Immature natural killer cell (primary cell): ENCODE results near the gene STK4. TPM values are rescaled to one million over a fixed set of nuclear protein-coding genes. Genes with fewer than 3 reads are reported as not detected.

Experiments
- DNase-seq, 3 donors: peaks; one replicate each; pipeline ENCODE4 v3.0.0; 2022; ENCODE audit warnings: mixed read lengths in 1 of 3
- H3K27ac Mint-ChIP-seq, 6 donors: one replicate each; pipeline ENCODE4 v1.8.0; 2020; ENCODE audit warnings: mixed read lengths in 6 of 6, mild to moderate bottlenecking in 5 of 6, inconsistent platforms in 4 of 6, moderate library complexity in 3 of 6
- H3K27me3 Mint-ChIP-seq, 3 donors: one replicate each; pipeline ENCODE4 v1.8.0; 2020 to 2021; ENCODE audit warnings: low read depth in 3 of 3, mild to moderate bottlenecking in 3 of 3, mixed read lengths in 3 of 3, moderate library complexity in 3 of 3, inconsistent platforms in 1 of 3
- H3K36me3 Mint-ChIP-seq, 3 donors: one replicate each; pipeline ENCODE4 v1.8.0; 2020; ENCODE audit warnings: mixed read lengths in 3 of 3, inconsistent platforms in 2 of 3, mild to moderate bottlenecking in 2 of 3
- H3K4me1 Mint-ChIP-seq, 2 donors: one replicate each; pipeline ENCODE4 v1.8.0; 2020; ENCODE audit warnings: inconsistent platforms in 2 of 2, mild to moderate bottlenecking in 2 of 2, mixed read lengths in 2 of 2, moderate library complexity in 1 of 2
- H3K4me3 Mint-ChIP-seq, 5 donors: one replicate each; pipeline ENCODE4 v1.8.0; 2020; ENCODE audit warnings: mild to moderate bottlenecking in 5 of 5, mixed read lengths in 5 of 5, inconsistent platforms in 3 of 5, moderate library complexity in 3 of 5
- H3K9me3 Mint-ChIP-seq, 6 donors: one replicate each; pipeline ENCODE4 v1.8.0; 2020; ENCODE audit warnings: mild to moderate bottlenecking in 6 of 6, mixed read lengths in 6 of 6, inconsistent platforms in 4 of 6, moderate library complexity in 3 of 6
- polyA plus RNA-seq, 3 donors: library from polyadenylated mRNA; unstranded; fragments of 300-500 nt; fragmentation: Illumina TruSeq; gene quantifications; one replicate each; pipeline ENCODE4 v1.2.3, GENCODE V29; 2021

STK4 gene
- polyA plus RNA-seq, 3 donors from 2014 or later, result 122 to 256 (median 133) TPM

DNA sequence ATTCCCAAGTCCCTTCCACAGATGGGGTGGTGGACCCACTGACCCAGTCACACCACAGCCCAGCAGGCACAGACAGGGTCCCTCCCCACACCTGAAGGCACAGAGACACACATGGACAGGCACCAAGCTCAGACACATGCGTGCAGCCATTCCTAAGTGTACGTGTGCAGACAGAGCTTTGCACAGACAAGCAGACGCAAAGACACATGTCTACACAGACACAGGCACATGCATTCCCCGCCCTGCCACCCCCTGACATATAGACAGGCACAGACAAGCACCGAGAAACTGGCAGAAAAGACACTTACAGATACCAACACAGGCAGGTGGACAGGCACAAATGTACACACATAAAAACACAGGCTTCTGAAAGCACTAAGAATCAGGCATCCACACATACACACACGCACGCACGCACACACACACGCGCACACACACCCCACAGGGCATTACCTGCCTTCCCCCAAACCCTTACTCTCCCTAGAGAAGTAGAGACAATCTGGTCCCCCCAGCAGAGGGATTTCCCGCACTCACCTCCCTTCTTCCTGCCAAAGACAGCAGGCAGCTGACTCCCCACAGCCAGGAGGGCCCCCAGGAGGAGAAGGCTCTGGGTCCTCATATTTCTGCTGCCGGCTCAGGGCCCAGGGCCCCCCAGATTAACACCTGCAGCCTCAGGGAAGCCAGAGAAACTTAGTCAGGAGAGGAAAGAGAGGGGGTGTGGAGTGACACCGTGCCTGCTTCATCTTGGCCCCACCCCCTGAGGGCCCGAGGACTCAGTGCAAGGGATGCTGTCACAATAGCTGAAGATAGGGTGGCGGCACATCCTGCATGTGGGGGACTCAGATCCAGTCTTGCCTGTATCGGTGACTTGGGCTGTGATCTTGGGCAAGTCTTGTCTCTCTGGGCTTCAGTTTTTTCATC lies 148.4 kb downstream of the STK4 start, which contains the start of gene WFDC5:
TSS of gene WFDC5 (minus strand) at position 710 of the 921 bp plus-strand sequence. CDS start at position 619, 91 bp downstream.
- no peaks in the 10 kb centered on the region for H3K36me3 Mint-ChIP-seq
- H3K27me3 Mint-ChIP-seq, result peaks cover 3 to 13% (median 5%) of the 10 kb centered on the region in 3 donors
- peaks cover 0 to 1% (median 0%) of the 10 kb centered on the region in 6 donors for H3K9me3 Mint-ChIP-seq
- DNase-seq, result no peak
- H3K4me1 Mint-ChIP-seq, result no peaks in the 10 kb centered on the region
- no peak within 1 kb of the TSS for H3K27ac Mint-ChIP-seq
- H3K4me3 Mint-ChIP-seq, result no peak within 1 kb of the TSS

DNA sequence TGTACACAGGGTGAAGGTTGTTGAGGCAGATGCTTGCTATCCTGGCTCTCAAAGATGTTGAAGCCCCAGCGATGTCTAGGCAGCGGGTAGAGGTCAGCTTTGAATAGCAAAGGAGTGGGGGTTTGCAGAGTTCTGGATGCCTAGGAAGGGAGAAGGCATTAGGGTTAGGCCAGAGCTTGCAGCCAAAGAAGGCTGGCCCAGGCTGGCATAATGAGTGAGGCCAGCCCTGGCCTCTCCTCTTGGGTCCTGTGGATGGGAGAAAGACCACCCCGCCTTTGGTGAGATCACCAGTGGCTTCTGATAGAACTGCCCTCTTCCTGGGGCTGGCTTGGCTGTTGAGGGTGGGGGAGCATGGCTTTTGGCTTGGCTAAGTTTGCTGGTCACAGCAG lies 149.1 kb downstream of the STK4 start:
- Mint-ChIP-seq H3K36me3 (no peaks in the 10 kb centered on the region), H3K4me1 (no peaks in the 10 kb centered on the region), H3K9me3 (peaks cover 0 to 1% (median 0%) of the 10 kb centered on the region in 6 donors), H3K27ac (no peak overlapping the region), H3K27me3 (peaks cover 3 to 13% (median 7%) of the 10 kb centered on the region in 3 donors), H3K4me3 (no peak overlapping the region)
- no peak for DNase-seq

DNA sequence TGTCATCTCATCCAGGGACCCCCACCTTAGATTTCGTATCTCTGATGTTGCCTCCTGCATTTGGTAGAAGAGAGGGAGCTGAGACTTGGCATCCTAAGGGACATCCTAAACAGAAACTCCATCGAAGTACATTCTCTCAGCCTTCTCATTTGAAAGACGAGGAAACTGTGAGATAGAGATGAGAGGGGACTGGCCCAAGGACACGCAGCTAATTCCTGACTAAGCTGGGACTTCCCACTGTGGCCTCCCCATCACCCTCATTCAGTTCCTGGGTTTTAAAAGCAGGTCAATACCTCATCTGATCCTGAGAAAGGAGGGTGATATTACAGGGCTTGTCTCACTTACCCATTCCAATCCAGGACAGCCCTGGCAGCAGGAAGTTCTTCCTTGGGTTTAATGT lies 149.5 kb downstream of the STK4 start:
- DNase-seq, result no peak
- no peak overlapping the region for H3K27ac Mint-ChIP-seq
- no peak overlapping the region for H3K4me3 Mint-ChIP-seq
- H3K27me3 Mint-ChIP-seq, result peaks cover 3 to 13% (median 7%) of the 10 kb centered on the region in 3 donors
- peaks cover 0 to 1% (median 0%) of the 10 kb centered on the region in 6 donors for H3K9me3 Mint-ChIP-seq
- no peaks in the 10 kb centered on the region for H3K4me1 Mint-ChIP-seq
- no peaks in the 10 kb centered on the region for H3K36me3 Mint-ChIP-seq

DNA sequence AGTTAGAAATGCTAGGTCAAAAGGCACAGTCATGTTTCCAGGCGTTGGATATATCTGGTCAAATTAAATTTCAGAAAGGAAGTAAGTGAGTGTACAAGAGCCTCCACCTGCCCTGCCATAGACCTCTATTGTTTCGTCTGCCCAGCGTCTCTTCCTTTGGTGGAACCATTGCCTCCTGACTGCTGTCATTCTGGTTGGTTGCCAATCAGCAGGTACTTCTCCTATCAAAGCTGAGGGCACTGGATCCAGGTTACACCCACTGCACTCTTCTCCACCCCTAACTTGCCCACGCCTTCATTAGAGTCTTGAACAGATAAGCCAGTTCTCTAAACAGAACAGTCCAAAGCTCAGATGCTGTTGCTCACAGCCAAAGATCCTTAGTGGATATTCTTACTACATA lies 151.3 kb downstream of the STK4 start:
- H3K36me3 Mint-ChIP-seq, result no peaks in the 10 kb centered on the region

DNA sequence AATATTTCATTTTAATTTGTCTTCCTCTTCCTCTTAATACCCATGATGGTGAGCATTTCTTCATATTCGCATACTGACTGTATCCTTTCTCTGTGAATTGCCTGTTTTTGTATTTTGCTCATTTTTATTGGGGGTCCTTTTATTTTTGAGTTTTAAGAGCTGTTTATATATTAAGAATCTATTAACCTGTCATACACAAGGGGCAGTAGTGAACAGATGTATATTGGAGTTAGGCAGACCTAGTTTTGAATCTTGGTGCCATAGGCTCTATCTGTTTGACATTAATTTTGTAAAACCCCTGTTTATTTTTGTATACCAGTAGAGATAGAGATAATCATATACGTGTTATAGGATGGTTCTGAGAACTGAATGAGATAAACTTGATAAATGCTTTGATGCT lies 151.7 kb downstream of the STK4 start:
- H3K4me1 Mint-ChIP-seq, result no peaks in the 10 kb centered on the region
- H3K4me3 Mint-ChIP-seq, result no peak overlapping the region
- no peak overlapping the region for H3K27ac Mint-ChIP-seq
- H3K27me3 Mint-ChIP-seq, result peaks cover 2 to 9% (median 7%) of the 10 kb centered on the region in 3 donors
- no peak for DNase-seq
- no peaks in the 10 kb centered on the region for H3K36me3 Mint-ChIP-seq
- H3K9me3 Mint-ChIP-seq, result peaks cover 0 to 1% (median 0%) of the 10 kb centered on the region in 6 donors

More for the DNA sequence above, 151.3 kb downstream of the STK4 start:
- Mint-ChIP-seq H3K27me3 (peaks cover 3 to 10% (median 7%) of the 10 kb centered on the region in 3 donors), H3K27ac (no peak overlapping the region), H3K4me1 (no peaks in the 10 kb centered on the region), H3K4me3 (no peak overlapping the region), H3K9me3 (peaks cover 0 to 1% (median 0%) of the 10 kb centered on the region in 6 donors)
- no peak for DNase-seq

DNA sequence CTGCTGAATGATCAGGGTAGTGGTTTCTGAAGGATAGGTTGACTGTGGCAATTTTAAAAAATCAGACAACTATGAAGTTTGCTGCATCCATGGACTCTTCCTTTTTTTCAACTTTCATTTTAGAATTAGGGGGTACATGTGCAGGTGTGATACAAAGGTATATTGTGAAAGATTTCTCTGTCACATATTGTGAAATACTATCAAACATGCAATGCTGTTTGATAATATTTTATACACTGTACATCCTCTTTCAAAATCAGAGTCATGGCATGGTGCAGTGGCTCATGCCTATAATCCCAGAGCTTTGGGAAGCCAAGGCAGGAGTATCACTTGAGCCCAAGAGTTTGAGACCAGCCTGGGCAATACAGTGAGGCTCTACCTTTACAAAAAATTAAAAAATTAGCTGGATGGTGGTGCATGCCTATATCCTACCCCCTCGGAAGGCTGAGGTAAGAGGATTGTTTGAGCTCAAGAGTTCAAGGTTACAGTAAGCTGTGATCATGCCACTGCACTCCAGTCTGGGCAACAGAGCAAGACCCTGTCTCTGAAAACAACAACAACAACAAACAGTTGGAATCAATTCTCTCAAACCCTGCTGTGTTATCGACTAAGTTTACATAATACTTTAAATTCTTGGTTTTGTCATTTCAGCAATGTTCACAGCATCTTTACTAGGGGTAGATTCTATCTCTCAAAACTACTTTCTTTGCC lies 153.4 kb downstream of the STK4 start:
- Mint-ChIP-seq H3K27me3 (peaks cover 5 to 13% (median 7%) of the 10 kb centered on the region in 3 donors), H3K4me1 (no peaks in the 10 kb centered on the region), H3K36me3 (no peaks in the 10 kb centered on the region), H3K4me3 (no peak overlapping the region), H3K9me3 (peaks cover 0 to 1% (median 0%) of the 10 kb centered on the region in 6 donors), H3K27ac (no peak overlapping the region)
- no peak for DNase-seq

DNA sequence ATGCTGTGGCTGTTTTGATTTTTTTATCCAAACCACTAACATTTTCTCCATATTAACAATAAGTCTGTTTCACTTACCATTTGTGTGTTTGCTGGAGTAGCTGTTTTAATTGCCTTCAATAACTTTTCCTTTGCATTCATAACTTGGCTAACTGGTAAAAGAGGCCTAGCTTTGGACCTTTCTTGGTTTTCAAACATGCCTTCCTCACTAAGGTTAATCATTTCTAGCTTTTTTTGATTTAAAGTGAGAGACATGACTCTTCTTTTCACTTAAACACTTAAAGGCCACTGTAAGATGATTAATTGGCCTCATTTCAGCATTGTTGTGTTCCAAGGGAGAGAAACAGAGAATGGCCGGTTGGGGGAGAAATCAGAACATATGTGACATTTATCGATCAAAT lies 155.1 kb downstream of the STK4 start:
- Mint-ChIP-seq H3K4me3 (no peak overlapping the region), H3K9me3 (peaks cover 0 to 1% (median 0%) of the 10 kb centered on the region in 6 donors), H3K27me3 (peaks cover 4 to 15% (median 11%) of the 10 kb centered on the region in 3 donors), H3K27ac (no peak overlapping the region), H3K36me3 (no peaks in the 10 kb centered on the region), H3K4me1 (no peaks in the 10 kb centered on the region)
- no peak for DNase-seq

DNA sequence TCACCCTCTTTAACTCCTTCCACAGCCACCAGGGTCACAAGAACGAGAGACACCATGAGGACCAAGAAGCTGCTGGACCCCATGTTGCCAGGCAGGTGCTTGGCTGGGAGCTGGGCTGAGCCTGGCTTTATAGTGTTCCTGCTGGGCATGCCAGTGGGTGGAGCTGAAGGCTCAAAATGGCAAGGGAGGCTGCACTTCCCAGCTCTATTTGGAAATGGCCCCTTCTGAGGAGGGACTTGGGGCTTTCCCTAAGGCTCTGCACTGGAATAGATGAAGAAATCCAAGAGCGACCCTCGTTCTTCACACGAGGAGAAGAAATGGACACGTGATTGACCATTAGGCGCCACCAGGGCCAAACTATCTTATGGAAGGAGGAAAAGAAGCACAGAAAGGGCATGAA lies 158.1 kb downstream of the STK4 start, which contains the start of gene WFDC12:
TSS of gene WFDC12 (minus strand) at position 101 of the 400 bp plus-strand sequence. CDS start at position 83, 18 bp downstream.
- H3K4me3 Mint-ChIP-seq, result no peak within 1 kb of the TSS
- no peaks in the 10 kb centered on the region for H3K4me1 Mint-ChIP-seq
- H3K27me3 Mint-ChIP-seq, result peaks cover 2 to 14% (median 10%) of the 10 kb centered on the region in 3 donors
- no peak for DNase-seq
- no peaks in the 10 kb centered on the region for H3K9me3 Mint-ChIP-seq
- no peaks in the 10 kb centered on the region for H3K36me3 Mint-ChIP-seq
- H3K27ac Mint-ChIP-seq, result no peak within 1 kb of the TSS

DNA sequence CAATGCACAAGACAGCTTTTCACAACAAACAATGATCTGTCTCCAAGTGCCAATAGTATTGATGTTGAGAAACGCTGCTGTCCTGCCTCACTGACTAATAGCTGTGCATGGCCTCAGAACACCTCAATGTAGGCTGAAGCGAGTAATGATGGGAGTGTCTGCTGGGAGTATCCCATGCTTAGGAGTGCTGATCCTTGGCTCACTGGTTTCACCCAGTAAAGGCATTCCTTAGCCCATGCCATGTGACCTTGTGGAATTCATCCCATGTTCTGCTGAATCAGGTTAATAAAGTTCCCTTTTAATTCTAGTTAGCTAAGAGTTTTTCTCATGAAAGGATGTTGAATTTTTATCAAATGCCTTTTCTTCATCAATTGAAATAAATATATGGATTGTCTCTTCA lies 161.8 kb downstream of the STK4 start:
- Mint-ChIP-seq H3K4me1 (no peaks in the 10 kb centered on the region), H3K9me3 (no peaks in the 10 kb centered on the region), H3K27me3 (peaks cover 9 to 16% (median 12%) of the 10 kb centered on the region in 3 donors), H3K27ac (no peak overlapping the region), H3K4me3 (no peak overlapping the region), H3K36me3 (no peaks in the 10 kb centered on the region)
- no peak for DNase-seq

Other genes with a start within 250 kb of the STK4 start
- not detected for gene KCNK15, start 220.6 kb upstream of the STK4 start, polyA plus RNA-seq
- gene RIMS4, start 156.0 kb upstream of the STK4 start, polyA plus RNA-seq, result not detected
- gene YWHAB, start 80.8 kb upstream of the STK4 start, polyA plus RNA-seq, result 100 to 1,000 TPM; 541 to 648 (median 556) TPM
- under 1 TPM in 1 of 3 donors, not detected in 2; 0.99 TPM for gene PABPC1L, start 56.5 kb upstream of the STK4 start, polyA plus RNA-seq
- gene TOMM34, start 6.1 kb upstream of the STK4 start, polyA plus RNA-seq, result 10 to 100 TPM; 13.4 to 30.0 (median 24.8) TPM
- gene KCNS1, start 134.6 kb downstream of the STK4 start, polyA plus RNA-seq, result under 1 TPM in 1 of 3 donors, not detected in 2; 0.04 TPM
- gene WFDC5, start 148.7 kb downstream of the STK4 start, polyA plus RNA-seq, result not detected
- gene WFDC12, start 158.0 kb downstream of the STK4 start, polyA plus RNA-seq, result not detected
- gene PI3, start 208.4 kb downstream of the STK4 start, polyA plus RNA-seq, result not detected
- gene SEMG1, start 240.5 kb downstream of the STK4 start, polyA plus RNA-seq, result not detected